ENCODE measurements around the gene ANXA2R.

ANXA2R gene

DNA sequence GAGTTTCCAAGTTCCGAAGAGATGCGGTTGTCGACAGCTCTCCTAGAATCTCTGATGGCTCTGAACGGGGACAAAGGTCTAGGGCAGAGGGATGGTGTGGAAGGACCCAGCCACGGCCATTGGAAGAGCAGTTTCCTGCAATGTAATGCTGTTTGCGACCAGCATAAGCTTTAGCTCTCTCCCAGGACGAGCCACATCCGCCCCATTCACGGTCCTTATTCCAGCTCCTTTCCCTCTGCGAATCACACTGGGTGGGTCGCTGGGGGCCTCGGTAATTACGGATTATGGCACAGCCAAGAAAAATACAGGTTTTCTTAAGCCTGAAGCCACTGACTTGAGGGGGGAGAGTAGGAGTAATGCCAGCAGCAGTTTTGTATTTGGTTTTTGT, 22.7 kb downstream of the ANXA2R start:
- no peaks in the 10 kb centered on the region for H3K27me3 ChIP-seq
- peaks cover 32 to 34% of the 10 kb centered on the region in 2 experiments for H3K4me1 ChIP-seq (ENCODE audit: control insufficient read depth in 1 of 2, insufficient read depth in 1 of 2, low read depth in 1 of 2, low read length in 1 of 2)
- no peaks in the 10 kb centered on the region for H3K36me3 ChIP-seq
- TF ChIP-seq, protein P1, sequence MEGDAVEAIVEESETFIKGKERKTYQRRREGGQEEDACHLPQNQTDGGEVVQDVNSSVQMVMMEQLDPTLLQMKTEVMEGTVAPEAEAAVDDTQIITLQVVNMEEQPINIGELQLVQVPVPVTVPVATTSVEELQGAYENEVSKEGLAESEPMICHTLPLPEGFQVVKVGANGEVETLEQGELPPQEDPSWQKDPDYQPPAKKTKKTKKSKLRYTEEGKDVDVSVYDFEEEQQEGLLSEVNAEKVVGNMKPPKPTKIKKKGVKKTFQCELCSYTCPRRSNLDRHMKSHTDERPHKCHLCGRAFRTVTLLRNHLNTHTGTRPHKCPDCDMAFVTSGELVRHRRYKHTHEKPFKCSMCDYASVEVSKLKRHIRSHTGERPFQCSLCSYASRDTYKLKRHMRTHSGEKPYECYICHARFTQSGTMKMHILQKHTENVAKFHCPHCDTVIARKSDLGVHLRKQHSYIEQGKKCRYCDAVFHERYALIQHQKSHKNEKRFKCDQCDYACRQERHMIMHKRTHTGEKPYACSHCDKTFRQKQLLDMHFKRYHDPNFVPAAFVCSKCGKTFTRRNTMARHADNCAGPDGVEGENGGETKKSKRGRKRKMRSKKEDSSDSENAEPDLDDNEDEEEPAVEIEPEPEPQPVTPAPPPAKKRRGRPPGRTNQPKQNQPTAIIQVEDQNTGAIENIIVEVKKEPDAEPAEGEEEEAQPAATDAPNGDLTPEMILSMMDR (IDR thresholded peaks at IDR 0.05): no peak
- H3K9me3 ChIP-seq: no peaks in the 10 kb centered on the region
- H3K4me3 ChIP-seq (ENCODE audit: low read depth in 1 of 2, low read length in 1 of 2): peak overlapping the region; percentile 72 to 81
- peak overlapping the region; percentile 90 for H3K27ac ChIP-seq

DNA sequence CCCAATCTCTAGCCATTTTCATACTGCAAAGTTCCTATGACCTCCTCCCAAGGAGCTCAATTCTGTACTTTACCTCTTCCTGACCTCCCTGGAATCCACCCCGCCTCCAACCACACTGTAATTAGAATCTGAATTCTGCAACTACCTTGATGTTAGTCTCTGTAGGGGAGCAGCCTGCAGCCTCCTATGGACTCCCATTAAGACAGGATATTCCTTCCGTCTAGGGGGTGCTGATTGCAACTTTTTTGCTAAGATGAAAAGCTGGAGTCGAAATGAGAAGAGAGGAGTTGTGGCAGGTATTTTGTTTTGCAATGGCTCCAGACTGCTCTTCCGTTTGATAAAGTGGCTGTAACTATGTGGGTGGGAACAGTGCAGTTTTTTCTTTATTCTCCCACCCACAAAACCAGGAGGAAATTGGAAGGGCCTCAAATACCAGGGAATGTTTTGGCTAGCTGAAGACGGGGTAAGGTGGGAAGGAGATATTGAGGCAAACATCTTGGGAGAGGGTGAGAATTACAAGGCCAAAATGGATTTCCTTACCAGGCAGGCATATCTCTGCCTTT, 23.8 kb downstream of the ANXA2R start:
- Histone ChIP-seq H3K4me3 (ENCODE audit: low read depth in 1 of 2, low read length in 1 of 2) (peak overlapping the region in 1 of 2 experiments; percentile 72), H3K9me3 (no peaks in the 10 kb centered on the region), H3K27me3 (no peaks in the 10 kb centered on the region), H3K4me1 (ENCODE audit: control insufficient read depth in 1 of 2, insufficient read depth in 1 of 2, low read depth in 1 of 2, low read length in 1 of 2) (peaks cover 32 to 34% of the 10 kb centered on the region in 2 experiments), H3K36me3 (no peaks in the 10 kb centered on the region), H3K27ac (peak overlapping the region; percentile 90)
- TF ChIP-seq, protein P1 (IDR thresholded peaks at IDR 0.05): no peak

DNA sequence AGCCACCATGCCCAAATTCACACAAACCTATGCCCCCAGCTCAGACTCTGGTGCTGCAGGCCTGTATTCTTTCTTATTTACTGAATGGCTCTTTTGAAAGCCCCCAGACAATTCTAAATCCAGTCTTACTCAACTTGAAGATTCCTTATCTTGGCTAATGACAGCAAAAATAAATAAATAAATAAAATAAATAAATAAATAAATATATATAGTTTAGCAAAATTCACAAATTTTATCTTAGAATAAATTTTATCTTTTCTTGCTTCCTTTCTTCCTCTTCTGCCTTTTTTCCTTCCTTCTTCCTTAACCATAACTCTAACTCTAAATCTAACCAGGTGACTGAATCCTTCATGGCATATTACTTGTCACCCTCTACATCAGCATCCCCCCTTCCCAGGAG, 25.6 kb downstream of the ANXA2R start:
- H3K27me3 ChIP-seq: no peaks in the 10 kb centered on the region
- H3K27ac ChIP-seq: peak overlapping the region; percentile 28
- no peaks in the 10 kb centered on the region for H3K9me3 ChIP-seq
- H3K4me1 ChIP-seq (ENCODE audit: control insufficient read depth in 1 of 2, insufficient read depth in 1 of 2, low read depth in 1 of 2, low read length in 1 of 2): peaks cover 37 to 39% of the 10 kb centered on the region in 2 experiments
- TF ChIP-seq, protein P1 (IDR thresholded peaks at IDR 0.05): no peak
- H3K36me3 ChIP-seq: no peaks in the 10 kb centered on the region
- H3K4me3 ChIP-seq (ENCODE audit: low read depth in 1 of 2, low read length in 1 of 2): no peak overlapping the region

DNA sequence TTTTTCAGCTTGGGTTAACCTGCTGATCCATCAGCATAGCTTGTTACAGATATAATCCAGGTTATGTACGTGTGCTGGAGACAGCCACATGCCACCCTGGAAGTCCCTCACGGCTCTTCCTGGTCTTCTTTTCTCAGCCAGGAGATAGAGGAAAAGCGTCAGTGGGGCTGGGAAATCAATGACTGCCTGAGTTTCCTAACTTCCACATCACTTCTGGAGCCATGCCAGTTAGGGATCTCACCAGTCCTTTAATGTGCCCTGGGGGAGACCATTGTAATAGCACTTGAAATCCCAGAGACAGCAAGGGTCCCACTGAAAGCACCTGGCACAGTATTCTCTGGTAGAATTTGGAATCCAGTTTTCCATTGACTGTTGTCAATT, 29.2 kb downstream of the ANXA2R start:
- peaks cover 31 to 38% of the 10 kb centered on the region in 2 experiments for H3K4me1 ChIP-seq (ENCODE audit: control insufficient read depth in 1 of 2, insufficient read depth in 1 of 2, low read depth in 1 of 2, low read length in 1 of 2)
- no peaks in the 10 kb centered on the region for H3K9me3 ChIP-seq
- peak overlapping the region in 1 of 2 experiments; percentile 74 for H3K4me3 ChIP-seq (ENCODE audit: low read depth in 1 of 2, low read length in 1 of 2)
- peak overlapping the region; percentile 98 for H3K27ac ChIP-seq
- H3K27me3 ChIP-seq: no peaks in the 10 kb centered on the region
- no peaks in the 10 kb centered on the region for H3K36me3 ChIP-seq
- TF ChIP-seq, protein P1 (IDR thresholded peaks at IDR 0.05): no peak

DNA sequence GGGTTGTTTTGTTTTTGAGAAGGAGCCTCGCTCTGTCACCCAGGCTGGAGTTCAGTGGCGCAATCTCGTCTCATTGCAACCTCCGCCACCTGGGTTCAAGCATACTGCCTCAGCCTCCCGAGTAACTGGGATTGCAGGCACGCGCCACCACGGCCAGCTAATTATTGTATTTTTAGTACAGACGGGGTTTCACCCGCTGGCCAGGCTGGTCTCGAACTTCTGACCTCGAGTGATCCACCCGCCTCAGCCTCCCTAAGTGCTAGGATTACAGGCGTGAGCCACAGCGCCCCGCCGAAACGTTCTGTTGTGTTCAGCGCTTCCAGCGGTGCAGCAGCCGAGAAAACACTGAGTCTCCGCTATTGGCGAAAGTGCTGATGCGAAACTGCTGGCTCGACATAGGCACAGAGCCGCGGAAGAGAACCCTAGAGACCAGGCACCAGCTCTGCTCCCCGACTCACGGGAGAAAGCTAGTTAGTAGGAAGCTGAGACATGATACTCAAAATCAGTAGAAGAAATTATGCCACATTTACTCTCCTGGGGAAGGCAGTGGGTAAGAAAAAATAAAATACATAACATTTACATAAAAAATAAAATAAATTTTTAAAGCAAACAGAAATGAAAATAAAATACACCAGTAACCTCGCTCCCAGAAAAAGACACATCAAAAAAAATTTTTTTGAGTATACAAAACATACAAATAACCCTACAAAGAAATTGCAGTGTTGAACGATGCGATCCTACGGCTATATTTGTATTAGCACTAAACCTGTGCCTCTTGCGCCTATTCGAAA, 31.6 kb downstream of the ANXA2R start:
- TF ChIP-seq, protein P1 (IDR thresholded peaks at IDR 0.05): no peak
- peaks cover 36 to 38% of the 10 kb centered on the region in 2 experiments for H3K4me1 ChIP-seq (ENCODE audit: control insufficient read depth in 1 of 2, insufficient read depth in 1 of 2, low read depth in 1 of 2, low read length in 1 of 2)

More for the DNA sequence above, 31.6 kb downstream of the ANXA2R start:
- H3K27me3 ChIP-seq: no peaks in the 10 kb centered on the region
- no peaks in the 10 kb centered on the region for H3K36me3 ChIP-seq
- peak overlapping the region; percentile 98 for H3K27ac ChIP-seq
- peak overlapping the region; percentile 74 to 80 for H3K4me3 ChIP-seq (ENCODE audit: low read depth in 1 of 2, low read length in 1 of 2)
- H3K9me3 ChIP-seq: no peaks in the 10 kb centered on the region

Data from neutrophil (primary cell).